ENCODE measurements around the gene DYNC1I1. TPM values are rescaled to one million over a fixed set of nuclear protein-coding genes. Genes with fewer than 3 reads are reported as not detected.
A peak's percentile ranks its signal among the peaks of the same experiment; 100 is the strongest.

DYNC1I1 gene
- polyA plus RNA-seq, 3 donors = 0.31 to 0.59 (median 0.37) TPM

- DNase-seq (ENCODE audit: extremely low read depth in 1 of 11, low read depth in 9 of 11, low spot score in 4 of 11) = no peak
These were observed 9.7 kb downstream of the DYNC1I1 start for GRCh38 chr7:95781961-95782586.

DNA sequence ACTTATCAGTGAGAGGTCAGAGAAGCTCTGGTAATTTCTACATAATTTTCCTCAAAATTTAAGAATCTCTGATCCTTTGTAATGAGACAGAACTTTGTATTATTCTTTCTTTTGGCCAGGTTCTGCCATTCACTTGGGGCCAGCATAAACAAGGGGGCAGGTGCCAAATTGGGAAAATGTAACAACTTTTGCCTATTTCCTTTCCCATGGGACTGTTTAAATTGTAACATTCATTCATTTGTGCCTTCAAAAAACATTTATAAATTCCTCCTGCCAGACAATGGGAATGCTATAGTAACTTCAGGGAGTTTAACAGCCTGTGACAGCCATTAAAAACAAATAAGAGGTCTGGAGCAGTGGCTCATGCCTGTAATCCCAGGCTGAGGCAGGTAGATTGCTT lies 12.4 kb downstream of the DYNC1I1 start:
- DNase-seq (ENCODE audit: extremely low read depth in 1 of 11, low read depth in 9 of 11, low spot score in 4 of 11) = no peak

GRCh38 chr7:95788258-95788657 lies 15.9 kb downstream of the DYNC1I1 start:
- DNase-seq (ENCODE audit: extremely low read depth in 1 of 11, low read depth in 9 of 11, low spot score in 4 of 11) = no peak

- DNase-seq (ENCODE audit: extremely low read depth in 1 of 11, low read depth in 9 of 11, low spot score in 4 of 11) = no peak
These were observed 16.5 kb downstream of the DYNC1I1 start for GRCh38 chr7:95788884-95789283.

- DNase-seq (ENCODE audit: extremely low read depth in 1 of 11, low read depth in 9 of 11, low spot score in 4 of 11) = no peak
These were observed 21.3 kb downstream of the DYNC1I1 start for GRCh38 chr7:95793658-95794057.

- DNase-seq (ENCODE audit: extremely low read depth in 1 of 11, low read depth in 9 of 11, low spot score in 4 of 11) = no peak
These were observed 22.7 kb downstream of the DYNC1I1 start for GRCh38 chr7:95794917-95795515.

DNA sequence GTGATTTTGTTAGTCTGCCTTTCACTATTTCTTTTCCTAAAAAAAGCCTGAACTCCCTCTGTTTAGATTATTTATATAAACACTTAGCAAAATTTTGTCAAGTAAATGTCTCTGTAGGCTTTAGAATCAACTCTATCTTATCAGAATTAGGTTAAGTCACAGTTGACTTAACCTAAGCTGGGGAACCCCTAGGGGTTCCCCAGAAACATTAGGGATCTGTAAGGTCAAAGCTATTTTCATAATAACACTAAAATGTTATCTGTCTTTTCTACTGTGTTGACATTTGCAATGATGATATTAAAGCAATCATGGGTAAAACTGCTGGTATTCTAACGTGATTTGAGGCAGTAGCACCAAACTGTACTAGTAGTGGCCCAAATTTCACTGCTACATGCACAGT lies 24.3 kb downstream of the DYNC1I1 start:
- no peak for DNase-seq (ENCODE audit: extremely low read depth in 1 of 11, low read depth in 9 of 11, low spot score in 4 of 11)

DNA sequence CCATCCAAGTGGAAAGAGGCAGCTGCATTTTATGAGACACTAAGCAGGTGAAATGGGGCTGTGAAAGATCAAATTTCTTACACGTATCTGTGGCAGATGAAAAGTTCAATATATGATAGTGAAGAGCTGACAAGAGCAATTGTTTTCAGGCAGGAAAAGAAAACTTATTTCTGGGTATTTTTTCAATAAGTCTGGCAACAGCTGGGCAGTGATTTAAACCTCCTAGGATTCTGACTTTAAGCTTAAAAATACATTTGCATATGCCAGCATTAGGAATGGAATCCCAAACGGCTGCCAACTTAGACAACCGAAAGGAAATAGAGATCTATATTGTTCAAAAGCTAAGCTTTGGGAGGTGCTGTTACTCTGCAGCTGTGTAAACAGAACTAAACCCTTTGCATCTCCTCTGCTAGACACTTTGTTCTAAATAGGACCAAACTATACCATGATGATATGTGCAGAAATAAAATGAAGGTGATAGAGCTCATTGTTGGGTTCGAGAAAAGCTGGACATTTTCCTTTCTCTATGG lies 26.1 kb downstream of the DYNC1I1 start:
- DNase-seq (ENCODE audit: extremely low read depth in 1 of 11, low read depth in 9 of 11, low spot score in 4 of 11) = peak in 1 of 11 donors; percentile 7

GRCh38 chr7:95800787-95801186 lies 28.4 kb downstream of the DYNC1I1 start:
- DNase-seq (ENCODE audit: extremely low read depth in 1 of 11, low read depth in 9 of 11, low spot score in 4 of 11) = no peak

DNA sequence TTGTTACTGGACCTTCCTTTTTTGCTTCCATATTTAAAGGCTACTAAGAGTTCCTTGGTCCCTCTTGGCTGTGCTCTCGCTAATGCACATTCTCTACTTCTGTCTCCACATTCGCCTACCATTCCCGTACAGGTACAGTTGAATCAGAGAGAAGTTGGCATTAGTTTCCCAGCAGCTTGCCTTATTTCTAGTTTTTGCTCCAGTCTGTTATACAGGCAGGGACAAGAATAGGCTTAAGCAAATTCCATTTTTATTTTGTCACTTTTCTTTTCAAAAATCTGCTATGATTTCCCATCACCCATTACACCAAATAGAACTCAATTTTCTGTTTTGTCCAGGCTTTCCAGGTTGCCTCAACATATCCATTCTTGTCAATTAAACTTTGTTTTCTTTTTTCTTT lies 29.9 kb downstream of the DYNC1I1 start:
- DNase-seq (ENCODE audit: extremely low read depth in 1 of 11, low read depth in 9 of 11, low spot score in 4 of 11) = no peak

- no peak for DNase-seq (ENCODE audit: extremely low read depth in 1 of 11, low read depth in 9 of 11, low spot score in 4 of 11)
These were observed 31.7 kb downstream of the DYNC1I1 start for GRCh38 chr7:95804052-95804451.

- DNase-seq (ENCODE audit: extremely low read depth in 1 of 11, low read depth in 9 of 11, low spot score in 4 of 11) = no peak
These were observed 33.6 kb downstream of the DYNC1I1 start for GRCh38 chr7:95805909-95806308.

GRCh38 chr7:95808396-95808795 lies 36.0 kb downstream of the DYNC1I1 start:
- DNase-seq (ENCODE audit: extremely low read depth in 1 of 11, low read depth in 9 of 11, low spot score in 4 of 11) = no peak

- no peak for DNase-seq (ENCODE audit: extremely low read depth in 1 of 11, low read depth in 9 of 11, low spot score in 4 of 11)
These were observed 39.6 kb downstream of the DYNC1I1 start for GRCh38 chr7:95811846-95812445.

DNA sequence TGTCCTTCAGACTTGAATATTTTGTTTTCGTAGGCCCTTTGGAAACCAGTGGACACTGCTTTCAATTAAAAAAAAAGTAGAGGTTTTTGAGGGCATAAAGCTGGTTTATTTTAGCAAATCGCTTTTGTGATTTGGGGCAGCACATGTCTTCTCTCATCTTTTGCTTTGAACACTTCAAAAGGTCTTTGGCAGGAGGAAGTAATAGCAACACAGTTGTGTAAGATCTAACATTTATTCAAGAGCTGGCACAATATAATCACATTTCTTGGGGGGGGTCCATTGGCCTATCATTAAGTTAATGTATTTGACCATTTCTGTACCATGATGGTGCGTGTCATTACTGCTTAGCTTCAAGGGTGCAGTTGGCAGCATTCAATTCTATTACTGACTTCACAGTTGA lies 42.4 kb downstream of the DYNC1I1 start:
- no peak for DNase-seq (ENCODE audit: extremely low read depth in 1 of 11, low read depth in 9 of 11, low spot score in 4 of 11)

DNA sequence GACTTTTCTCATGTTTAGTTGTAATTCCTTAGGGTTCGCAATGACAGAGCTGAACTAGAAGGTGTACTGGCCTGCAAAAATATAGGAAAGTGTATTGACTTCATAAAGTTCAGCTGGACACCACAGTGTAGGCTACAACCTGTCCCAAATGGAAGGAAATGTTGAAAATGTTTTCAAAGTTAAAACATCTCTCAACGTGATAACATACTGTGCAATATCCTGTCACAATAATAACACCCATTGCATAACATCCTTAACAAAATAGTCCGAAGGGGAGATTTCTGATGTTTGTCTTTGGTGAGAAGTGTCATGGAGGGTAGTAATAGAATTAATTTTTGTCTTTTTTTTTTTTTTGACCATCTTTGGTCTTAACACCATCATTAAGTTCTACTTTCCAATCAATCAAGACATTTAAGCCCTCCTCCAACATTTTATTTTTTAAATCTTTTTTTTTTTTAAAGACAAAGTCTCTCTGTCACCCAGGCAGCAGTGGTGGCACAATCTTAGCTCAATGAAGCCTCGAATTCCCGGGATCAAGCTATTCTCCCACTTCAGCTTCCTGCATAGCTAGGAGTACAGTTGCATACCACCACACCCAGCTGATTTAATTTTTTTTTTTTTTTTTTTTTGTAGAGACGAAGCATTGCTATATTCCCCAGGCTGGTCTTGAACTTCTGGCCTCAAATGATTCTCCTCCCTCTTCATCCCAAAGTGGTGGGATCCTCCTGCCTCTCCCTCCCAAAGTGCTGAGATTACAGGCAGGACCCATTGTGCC lies 45.7 kb downstream of the DYNC1I1 start:
- no peak for DNase-seq (ENCODE audit: extremely low read depth in 1 of 11, low read depth in 9 of 11, low spot score in 4 of 11)

GRCh38 chr7:95820778-95821177 lies 48.4 kb downstream of the DYNC1I1 start:
- DNase-seq (ENCODE audit: extremely low read depth in 1 of 11, low read depth in 9 of 11, low spot score in 4 of 11) = no peak

DNA sequence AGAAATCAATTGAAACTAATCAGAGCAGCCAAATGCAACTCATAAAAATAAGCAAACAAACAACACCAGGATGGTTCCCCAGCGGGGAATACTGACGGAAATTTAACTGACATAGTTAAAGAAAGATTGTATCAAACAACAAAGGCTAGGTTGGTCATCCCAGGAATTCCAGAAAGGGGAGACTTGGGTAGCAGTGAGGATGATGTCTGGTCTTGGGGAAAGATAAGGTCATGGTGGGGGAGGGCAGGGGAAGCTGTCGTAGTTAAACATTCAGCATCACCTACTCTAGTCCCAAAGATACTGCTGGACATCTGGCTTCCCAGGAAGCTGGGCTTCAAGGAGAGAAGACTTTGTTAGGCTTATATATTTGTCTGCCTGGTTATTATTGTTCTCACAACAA lies 50.4 kb downstream of the DYNC1I1 start:
- no peak for DNase-seq (ENCODE audit: extremely low read depth in 1 of 11, low read depth in 9 of 11, low spot score in 4 of 11)

DNA sequence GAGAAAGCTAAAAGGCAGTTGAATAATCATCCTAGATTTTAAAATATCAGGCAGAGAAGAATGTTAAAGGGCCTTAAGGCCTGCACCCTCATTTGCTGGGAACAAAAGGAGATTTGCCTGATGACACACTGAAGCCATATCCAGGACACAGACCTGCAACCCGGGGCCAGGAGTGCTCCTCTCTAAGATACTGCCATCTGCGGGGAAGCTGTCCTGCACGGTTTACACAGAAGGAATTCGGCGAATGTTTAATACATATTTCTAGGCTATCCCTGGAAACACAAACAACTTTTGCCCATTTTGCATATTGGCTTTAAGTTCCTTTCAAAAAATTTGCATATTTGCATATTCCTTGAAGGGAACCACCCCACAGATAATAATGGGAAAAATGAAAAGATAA lies 52.3 kb downstream of the DYNC1I1 start:
- DNase-seq (ENCODE audit: extremely low read depth in 1 of 11, low read depth in 9 of 11, low spot score in 4 of 11) = no peak
